22Rv1 (cell line): Measurements from ENCODE around the gene TRNT1.

Experiments
- ZFX ChIP-seq: fragments of 450-650 bp; IDR thresholded peaks from 2 replicates; pipeline ENCODE4 v1.6.1; 2017; ENCODE audit warnings: antibody characterized with exemption, borderline replicate concordance
- TF ChIP-seq, protein P1 (sequence below): fragments of 450-650 bp; IDR thresholded peaks from 2 replicates; pipeline ENCODE4 v1.5.1; 2017; ENCODE audit warnings: mild to moderate bottlenecking

DNA sequence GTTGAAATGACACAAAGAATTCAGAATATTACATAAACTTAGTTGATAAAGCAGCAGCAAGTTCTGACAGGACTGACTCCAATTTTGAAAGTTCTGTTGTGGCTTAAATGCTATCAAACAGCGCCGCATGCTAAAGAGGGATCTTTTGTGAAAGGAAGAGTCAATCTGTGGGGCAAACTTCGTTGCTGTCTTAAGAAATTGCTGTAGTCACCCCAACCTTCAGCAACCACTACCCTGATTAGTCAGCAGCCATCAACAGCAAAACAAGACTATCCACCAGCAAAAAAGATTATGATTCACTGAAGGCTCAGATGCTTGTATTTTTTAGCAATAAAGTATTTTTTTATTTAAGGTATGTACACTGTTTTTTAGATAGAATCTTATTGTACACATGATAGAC, 38.5 kb downstream of the TRNT1 start:
- TF ChIP-seq, protein P1, sequence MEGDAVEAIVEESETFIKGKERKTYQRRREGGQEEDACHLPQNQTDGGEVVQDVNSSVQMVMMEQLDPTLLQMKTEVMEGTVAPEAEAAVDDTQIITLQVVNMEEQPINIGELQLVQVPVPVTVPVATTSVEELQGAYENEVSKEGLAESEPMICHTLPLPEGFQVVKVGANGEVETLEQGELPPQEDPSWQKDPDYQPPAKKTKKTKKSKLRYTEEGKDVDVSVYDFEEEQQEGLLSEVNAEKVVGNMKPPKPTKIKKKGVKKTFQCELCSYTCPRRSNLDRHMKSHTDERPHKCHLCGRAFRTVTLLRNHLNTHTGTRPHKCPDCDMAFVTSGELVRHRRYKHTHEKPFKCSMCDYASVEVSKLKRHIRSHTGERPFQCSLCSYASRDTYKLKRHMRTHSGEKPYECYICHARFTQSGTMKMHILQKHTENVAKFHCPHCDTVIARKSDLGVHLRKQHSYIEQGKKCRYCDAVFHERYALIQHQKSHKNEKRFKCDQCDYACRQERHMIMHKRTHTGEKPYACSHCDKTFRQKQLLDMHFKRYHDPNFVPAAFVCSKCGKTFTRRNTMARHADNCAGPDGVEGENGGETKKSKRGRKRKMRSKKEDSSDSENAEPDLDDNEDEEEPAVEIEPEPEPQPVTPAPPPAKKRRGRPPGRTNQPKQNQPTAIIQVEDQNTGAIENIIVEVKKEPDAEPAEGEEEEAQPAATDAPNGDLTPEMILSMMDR, result no peak
- TF ChIP-seq ZFX, result no peak
